Measurements from ENCODE around the gene PRUNE2. TPM values are rescaled to one million over a fixed set of nuclear protein-coding genes. Genes with fewer than 3 reads are reported as not detected.
"Not testable (repeated sequence)": the region's sequence is repeated elsewhere in the genome, so short reads cannot be mapped to it uniquely, and the experiment has no call there.

The PRUNE2 gene
- total and polyA plus RNA-seq, 9 of the 15 experiments (the other 6 are each of a cell fraction or from before 2014, with no cell fraction given) = 0.05 to 0.45 (median 0.18) TPM; not detected in 1

DNA sequence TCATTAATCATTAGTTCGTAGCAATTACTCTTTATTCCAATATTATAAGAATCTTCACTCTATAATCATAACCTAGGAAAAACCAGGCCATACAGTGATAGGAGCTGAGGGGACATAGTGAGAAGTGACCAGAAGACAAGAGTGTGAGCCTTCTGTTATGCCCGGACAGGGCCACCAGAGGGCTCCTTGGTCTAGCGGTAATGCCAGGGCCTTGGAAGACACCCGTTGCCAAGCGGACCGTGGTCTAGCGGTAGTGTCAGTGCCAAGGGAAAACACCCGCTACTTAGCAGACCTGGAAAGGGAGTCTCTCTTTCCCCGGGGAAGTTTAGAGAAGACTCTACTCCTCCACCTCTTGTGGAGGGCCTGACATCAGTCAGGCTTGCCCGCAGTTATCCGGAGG is 239.9 kb downstream of the PRUNE2 start:
- peak in 1 of 4 experiments; percentile 26 for DNase-seq (ENCODE audit: extremely low read depth in 1 of 4, low spot score in 3 of 4)

More for the DNA sequence above, 239.9 kb downstream of the PRUNE2 start:
- WGBS (ENCODE audit: insufficient coverage, low coverage, missing lambda C conversion rate) = 4% methylated on average over 7 of the region's 11 CpGs
- H3K9me3 ChIP-seq (replicated peaks; ENCODE audit: control insufficient read depth, insufficient read depth, low read depth, low read length); POLR2A ChIA-PET; H3K79me2 ChIP-seq (ENCODE audit: control insufficient read depth, insufficient read depth, low read length); H4K20me1 ChIP-seq (replicated peaks; ENCODE audit: control insufficient read depth, insufficient read depth, low read length); H3K9me1 ChIP-seq (ENCODE audit: control insufficient read depth, insufficient read depth, low read length); ATAC-seq; H3K4me3 ChIP-seq; FAIRE-seq; H3K27ac ChIP-seq (ENCODE audit: extremely low read depth, low read depth, low read length); H3K4me2 ChIP-seq (ENCODE audit: insufficient read depth, low read length); H3K9ac ChIP-seq (ENCODE audit: insufficient read depth in 1 of 2, low read depth in 2 of 2, low read length in 2 of 2); BruUV-seq (replicated peaks); H3K36me3 ChIP-seq (ENCODE audit: control insufficient read depth, insufficient read depth, low read length); H3K27me3 ChIP-seq (ENCODE audit: control insufficient read depth in 2 of 2, insufficient read depth in 2 of 2, low read length in 2 of 2): not testable (repeated sequence)
- TF ChIP-seq, protein P1, sequence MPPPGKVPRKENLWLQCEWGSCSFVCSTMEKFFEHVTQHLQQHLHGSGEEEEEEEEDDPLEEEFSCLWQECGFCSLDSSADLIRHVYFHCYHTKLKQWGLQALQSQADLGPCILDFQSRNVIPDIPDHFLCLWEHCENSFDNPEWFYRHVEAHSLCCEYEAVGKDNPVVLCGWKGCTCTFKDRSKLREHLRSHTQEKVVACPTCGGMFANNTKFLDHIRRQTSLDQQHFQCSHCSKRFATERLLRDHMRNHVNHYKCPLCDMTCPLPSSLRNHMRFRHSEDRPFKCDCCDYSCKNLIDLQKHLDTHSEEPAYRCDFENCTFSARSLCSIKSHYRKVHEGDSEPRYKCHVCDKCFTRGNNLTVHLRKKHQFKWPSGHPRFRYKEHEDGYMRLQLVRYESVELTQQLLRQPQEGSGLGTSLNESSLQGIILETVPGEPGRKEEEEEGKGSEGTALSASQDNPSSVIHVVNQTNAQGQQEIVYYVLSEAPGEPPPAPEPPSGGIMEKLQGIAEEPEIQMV (tag; conservative IDR thresholded peaks at IDR 0.05; ENCODE audit: low read depth) = peak; percentile 74
- TF ChIP-seq CTCF (IDR thresholded peaks at IDR 0.05 in 2 of 3, conservative IDR thresholded peaks at IDR 0.05 in 1 of 3; ENCODE audit: insufficient read depth in 2 of 3, low read depth in 1 of 3, low read length in 3 of 3) (peak; percentile 44 to 53 (median 51); a peak in 5 of 6 replicates), SMC3 (conservative IDR thresholded peaks at IDR 0.05; ENCODE audit: insufficient read depth, low read depth, low read length) (0 out of 2 replicates have a peak, but pooled peaks have one; percentile 34), RAD21 (CRISPR knock-in tag; conservative IDR thresholded peaks at IDR 0.05 in 1 of 2, IDR thresholded peaks at IDR 0.05 in 1 of 2) (peak; percentile 62 to 81), DEAF1 (CRISPR knock-in tag; IDR thresholded peaks at IDR 0.05) (peak; percentile 49)
- in situ Hi-C loops (cut with MboI) = loop anchor here (10.0 kb wide), 1 partner anchor 211 kb away; the partner anchor contains the start of gene GCNT1
- H2AFZ ChIP-seq (ENCODE audit: low read depth, low read length) = peak overlapping the region; percentile 55; the same call in 1 of the 2 replicates
- peaks cover 0 to 24% of the 10 kb centered on the region in 2 experiments; a peak in 4 of 5 replicates for H3K4me1 ChIP-seq (replicated peaks in 1 of 2; ENCODE audit: control insufficient read depth in 2 of 2, insufficient read depth in 2 of 2, low read length in 2 of 2)
- CTCF ChIA-PET (ENCODE audit: low intra/inter-chr PET ratio) = interaction anchor here (1.2 kb wide), 1 partner anchor 38 kb away, joined by 4 read pairs; no protein-coding TSS in a partner anchor
- intact Hi-C loops (cut with micrococcal nuclease) = loop anchor here (1.0 kb wide), 1 partner anchor 38 kb away; no protein-coding TSS in a partner anchor

All from K562 (cell line).